Measurements from ENCODE around the gene IQSEC1.

IQSEC1 gene

DNA sequence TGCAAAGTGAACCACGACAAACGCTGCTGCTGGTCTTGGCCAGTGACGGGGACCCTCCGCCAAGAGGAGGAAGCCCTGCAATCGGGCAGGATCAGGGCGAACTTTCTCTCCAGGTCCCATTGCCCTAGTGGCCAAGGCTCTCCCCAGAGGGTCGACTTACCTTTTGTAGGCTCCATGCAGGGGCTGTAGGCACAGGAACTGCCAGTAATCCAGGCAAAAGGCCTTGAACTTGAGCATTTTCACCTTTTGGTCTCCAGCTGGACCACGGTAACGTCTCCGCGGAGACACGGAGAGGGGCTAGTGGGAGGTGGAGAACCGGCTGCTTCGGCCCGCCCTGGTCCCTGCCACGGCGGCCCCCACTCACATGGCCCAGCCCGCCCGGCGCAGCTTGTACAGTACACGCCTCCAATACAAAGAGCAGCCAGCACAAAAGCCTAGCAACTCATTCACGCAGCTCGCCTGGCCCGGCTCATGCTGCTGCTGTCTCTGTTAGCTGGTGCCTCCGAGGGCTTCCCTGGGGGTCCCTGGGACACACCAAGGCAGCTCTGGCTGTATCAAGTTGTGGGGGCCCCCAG lies 31.0 kb downstream of the IQSEC1 start:
- DNase-seq (ENCODE audit: extremely low read depth, low read depth), result no peak
- TF ChIP-seq, protein P1, sequence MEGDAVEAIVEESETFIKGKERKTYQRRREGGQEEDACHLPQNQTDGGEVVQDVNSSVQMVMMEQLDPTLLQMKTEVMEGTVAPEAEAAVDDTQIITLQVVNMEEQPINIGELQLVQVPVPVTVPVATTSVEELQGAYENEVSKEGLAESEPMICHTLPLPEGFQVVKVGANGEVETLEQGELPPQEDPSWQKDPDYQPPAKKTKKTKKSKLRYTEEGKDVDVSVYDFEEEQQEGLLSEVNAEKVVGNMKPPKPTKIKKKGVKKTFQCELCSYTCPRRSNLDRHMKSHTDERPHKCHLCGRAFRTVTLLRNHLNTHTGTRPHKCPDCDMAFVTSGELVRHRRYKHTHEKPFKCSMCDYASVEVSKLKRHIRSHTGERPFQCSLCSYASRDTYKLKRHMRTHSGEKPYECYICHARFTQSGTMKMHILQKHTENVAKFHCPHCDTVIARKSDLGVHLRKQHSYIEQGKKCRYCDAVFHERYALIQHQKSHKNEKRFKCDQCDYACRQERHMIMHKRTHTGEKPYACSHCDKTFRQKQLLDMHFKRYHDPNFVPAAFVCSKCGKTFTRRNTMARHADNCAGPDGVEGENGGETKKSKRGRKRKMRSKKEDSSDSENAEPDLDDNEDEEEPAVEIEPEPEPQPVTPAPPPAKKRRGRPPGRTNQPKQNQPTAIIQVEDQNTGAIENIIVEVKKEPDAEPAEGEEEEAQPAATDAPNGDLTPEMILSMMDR (IDR thresholded peaks at IDR 0.05; ENCODE audit: low read depth, low read length), result no peak

DNA sequence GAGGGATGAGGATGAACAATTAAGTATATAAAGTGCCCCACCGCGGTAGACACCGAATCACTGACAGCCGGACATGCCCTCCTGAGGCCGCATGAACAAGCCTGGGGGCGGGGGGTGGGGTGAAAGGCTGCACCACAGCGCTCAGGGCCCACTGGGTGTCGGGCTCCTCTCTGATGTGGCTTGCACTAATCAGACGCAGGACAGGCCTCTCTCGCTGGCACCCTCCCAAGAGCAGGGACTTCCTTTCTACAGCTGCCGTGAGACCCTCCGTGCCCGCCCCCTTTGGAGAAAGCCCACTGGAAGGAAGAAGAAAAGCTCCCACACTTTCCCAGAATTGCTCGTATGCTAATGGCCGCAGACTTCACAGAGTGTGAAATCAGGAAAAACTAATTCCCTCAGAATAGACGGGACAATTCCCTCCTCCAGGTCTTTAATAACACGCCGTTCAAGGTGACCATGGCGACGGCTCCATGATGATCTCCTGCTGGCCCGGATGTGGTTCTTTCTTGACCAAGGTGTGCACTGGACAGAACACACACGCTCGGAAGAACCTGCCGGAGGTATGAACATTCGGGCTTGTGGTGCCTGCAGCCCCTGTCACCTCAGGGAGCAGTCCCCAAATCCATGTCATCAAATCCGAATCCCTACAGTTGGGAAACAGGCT lies 32.0 kb downstream of the IQSEC1 start:
- DNase-seq (ENCODE audit: extremely low read depth, low read depth), result no peak
- TF ChIP-seq, protein P1 (IDR thresholded peaks at IDR 0.05; ENCODE audit: low read depth, low read length), result no peak

DNA sequence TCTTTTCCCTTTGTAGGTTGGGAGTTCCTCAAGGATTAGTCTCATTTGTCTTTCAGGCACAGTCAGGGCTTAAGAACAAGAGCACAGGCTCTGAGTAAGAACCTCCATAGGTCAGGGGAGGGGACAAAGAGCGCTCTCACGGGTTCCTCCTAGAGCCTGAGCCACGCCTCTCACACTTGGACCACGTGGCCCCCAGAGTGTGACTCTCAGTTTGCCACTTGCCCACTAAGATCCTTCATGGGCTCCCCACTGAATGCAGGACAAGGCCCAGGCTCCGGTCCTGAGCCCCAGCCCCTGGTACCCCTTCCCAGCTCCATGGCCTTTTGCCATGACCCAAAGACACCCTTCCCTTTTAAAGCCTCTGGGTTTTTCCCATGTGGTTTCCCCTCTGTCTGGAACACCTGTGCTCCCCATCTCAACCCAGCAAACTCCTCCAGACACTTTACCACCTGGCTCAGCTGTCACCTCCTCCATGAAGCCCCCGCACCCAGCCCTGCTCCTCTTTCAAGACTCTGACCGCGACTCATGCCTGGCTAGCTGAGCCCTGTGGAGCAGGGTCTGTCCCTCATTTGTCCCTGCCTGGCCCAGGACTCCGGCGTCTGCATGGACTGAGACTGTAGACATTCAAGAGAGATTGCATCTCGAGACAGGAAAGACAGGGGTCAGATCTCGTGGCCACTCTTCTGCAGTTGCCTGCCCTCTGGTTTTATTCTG lies 32.7 kb downstream of the IQSEC1 start:
- DNase-seq (ENCODE audit: extremely low read depth, low read depth), result no peak
- TF ChIP-seq, protein P1 (IDR thresholded peaks at IDR 0.05; ENCODE audit: low read depth, low read length), result no peak

DNA sequence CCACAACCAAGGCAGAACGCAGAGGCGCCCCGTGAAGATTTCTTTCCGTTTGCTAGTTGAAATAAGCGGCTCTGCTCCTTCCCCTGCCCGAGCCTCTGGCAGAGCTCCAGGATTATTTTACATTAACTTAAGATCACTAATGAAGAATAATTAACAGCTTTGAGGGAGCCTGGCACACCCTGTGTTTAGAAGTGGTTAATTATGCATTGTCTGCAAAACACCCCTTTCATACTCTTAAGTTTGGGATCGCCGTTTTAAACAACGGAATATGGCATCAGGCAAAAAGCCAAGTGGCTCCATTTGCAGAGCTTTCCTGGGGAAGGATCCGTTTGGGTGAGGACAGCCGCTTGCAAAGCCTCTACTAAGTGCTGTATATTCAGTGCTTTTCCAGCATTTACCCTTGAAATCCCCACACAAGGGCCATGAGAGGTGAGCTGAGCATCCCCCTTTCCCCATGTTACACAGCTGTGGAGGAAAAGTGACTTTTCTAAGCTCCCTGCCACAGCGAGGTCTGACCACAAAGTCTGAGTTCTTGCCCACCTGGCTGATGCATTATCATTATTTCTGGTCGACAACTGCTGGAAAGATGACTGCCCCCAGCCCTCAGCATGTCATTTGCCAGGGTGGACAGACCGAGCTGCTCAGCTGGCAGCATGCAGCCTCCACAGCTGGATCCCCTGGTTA lies 33.9 kb downstream of the IQSEC1 start:
- TF ChIP-seq, protein P1 (IDR thresholded peaks at IDR 0.05; ENCODE audit: low read depth, low read length), result no peak
- no peak for DNase-seq (ENCODE audit: extremely low read depth, low read depth)

DNA sequence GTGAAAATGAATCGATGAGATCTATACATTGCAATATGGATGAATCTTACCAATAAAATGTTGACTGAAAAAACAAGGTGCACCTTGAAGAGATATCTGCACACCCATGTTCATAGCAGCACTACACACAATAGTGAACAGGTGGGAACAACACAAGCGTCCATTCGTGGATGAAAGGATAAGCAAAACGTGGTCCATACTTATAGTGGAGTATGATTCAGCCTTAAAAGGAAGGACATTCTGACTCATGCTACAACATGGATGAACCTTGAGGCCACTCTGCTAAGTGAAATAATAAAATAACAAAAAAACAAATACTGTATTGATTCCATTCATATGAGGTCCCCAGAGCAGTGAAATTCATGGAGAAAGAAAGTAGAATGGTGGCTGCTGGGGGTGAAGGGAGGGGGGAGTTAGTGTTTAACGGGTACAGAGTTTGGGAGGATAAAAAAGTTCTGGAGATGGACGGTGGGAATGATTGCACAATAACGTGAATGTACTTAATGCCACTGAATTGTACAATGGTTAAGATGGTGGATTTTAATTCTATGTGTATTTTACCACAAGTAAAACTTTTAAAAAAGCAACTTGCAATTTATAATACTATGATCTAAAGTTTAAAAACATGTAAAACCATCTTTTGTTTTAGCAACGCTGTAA lies 35.6 kb downstream of the IQSEC1 start:
- no peak for DNase-seq (ENCODE audit: extremely low read depth, low read depth)
- TF ChIP-seq, protein P1 (IDR thresholded peaks at IDR 0.05; ENCODE audit: low read depth, low read length), result no peak

DNA sequence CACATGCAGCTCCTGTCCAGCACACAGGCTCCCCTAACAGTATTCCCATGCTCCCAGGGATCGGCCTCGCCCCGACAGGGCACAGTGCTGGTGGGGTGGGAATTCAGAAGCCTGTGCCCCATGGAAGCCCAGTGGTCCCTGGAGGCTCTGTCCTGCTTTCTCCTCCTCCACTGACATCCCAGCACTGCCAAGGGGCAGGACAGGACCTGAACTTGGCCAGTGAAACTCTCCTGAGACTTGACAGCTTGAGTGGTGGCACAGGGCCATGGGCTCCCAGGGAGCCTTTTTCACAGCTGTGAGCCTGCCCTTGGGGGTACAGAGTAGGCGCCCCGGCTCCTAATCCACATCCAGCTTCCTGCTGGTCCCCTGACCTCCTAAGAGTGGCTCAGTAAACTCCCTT lies 38.4 kb downstream of the IQSEC1 start:
- DNase-seq (ENCODE audit: extremely low read depth, low read depth), result no peak
- TF ChIP-seq, protein P1 (IDR thresholded peaks at IDR 0.05; ENCODE audit: low read depth, low read length), result no peak

Measured in AG09319 (cell line).